Fibroblast of lung (primary cell): ENCODE data around the gene C1QTNF12.

Source experiments
- EZH2 ChIP-seq: IDR thresholded peaks from 2 replicates; pipeline ENCODE4 v1.5.1; 2012; ENCODE audit warnings: low read length, control low read depth, mild to moderate bottlenecking; ENCODE audit errors: missing control alignments
- TF ChIP-seq, protein P1 (sequence below), 2 donors: IDR thresholded peaks in 1 of 2; conservative IDR thresholded peaks in 1 of 2; 1 replicate in 1 of 2; 2 replicates in 1 of 2; pipeline ENCODE4 v1.5.1; 2011 to 2012; ENCODE audit warnings: low read length in 2 of 2, control low read depth in 1 of 2, inconsistent platforms in 1 of 2, low read depth in 1 of 2, mild to moderate bottlenecking in 1 of 2

DNA sequence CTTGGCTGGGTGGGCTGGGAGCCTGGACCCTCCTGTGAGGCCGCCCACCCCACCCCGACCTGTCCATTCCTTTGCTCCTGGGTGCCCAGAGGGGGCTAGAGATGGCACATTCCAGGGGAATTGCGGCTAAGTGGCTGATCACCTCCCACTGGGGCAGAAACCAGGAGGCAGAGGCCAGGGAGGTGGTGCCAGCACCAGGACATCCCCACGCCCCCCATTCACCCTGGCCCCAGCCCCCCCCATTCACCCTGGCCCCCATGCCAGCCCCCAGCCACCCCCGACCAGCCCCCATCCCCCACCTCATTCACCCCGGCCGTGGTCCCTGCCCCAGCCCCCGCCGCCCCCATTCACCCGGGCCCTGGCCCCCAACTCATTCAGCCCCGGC, 6.2 kb downstream of the C1QTNF12 start:
- TF ChIP-seq, protein P1, sequence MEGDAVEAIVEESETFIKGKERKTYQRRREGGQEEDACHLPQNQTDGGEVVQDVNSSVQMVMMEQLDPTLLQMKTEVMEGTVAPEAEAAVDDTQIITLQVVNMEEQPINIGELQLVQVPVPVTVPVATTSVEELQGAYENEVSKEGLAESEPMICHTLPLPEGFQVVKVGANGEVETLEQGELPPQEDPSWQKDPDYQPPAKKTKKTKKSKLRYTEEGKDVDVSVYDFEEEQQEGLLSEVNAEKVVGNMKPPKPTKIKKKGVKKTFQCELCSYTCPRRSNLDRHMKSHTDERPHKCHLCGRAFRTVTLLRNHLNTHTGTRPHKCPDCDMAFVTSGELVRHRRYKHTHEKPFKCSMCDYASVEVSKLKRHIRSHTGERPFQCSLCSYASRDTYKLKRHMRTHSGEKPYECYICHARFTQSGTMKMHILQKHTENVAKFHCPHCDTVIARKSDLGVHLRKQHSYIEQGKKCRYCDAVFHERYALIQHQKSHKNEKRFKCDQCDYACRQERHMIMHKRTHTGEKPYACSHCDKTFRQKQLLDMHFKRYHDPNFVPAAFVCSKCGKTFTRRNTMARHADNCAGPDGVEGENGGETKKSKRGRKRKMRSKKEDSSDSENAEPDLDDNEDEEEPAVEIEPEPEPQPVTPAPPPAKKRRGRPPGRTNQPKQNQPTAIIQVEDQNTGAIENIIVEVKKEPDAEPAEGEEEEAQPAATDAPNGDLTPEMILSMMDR (conservative IDR thresholded peaks at IDR 0.05 in 1 of 2, IDR thresholded peaks at IDR 0.05 in 1 of 2; ENCODE audit: low read depth in 1 of 2, low read length in 2 of 2) = no peak
- TF ChIP-seq EZH2 = no peak
